NCI-H2171 (cell line): ENCODE measurements around the gene GPR160.

Source experiments
- DNase-seq: peaks from one replicate; lab custom pipeline; 2025; lab: John Stamatoyannopoulos, UW

GPR160 gene

DNA sequence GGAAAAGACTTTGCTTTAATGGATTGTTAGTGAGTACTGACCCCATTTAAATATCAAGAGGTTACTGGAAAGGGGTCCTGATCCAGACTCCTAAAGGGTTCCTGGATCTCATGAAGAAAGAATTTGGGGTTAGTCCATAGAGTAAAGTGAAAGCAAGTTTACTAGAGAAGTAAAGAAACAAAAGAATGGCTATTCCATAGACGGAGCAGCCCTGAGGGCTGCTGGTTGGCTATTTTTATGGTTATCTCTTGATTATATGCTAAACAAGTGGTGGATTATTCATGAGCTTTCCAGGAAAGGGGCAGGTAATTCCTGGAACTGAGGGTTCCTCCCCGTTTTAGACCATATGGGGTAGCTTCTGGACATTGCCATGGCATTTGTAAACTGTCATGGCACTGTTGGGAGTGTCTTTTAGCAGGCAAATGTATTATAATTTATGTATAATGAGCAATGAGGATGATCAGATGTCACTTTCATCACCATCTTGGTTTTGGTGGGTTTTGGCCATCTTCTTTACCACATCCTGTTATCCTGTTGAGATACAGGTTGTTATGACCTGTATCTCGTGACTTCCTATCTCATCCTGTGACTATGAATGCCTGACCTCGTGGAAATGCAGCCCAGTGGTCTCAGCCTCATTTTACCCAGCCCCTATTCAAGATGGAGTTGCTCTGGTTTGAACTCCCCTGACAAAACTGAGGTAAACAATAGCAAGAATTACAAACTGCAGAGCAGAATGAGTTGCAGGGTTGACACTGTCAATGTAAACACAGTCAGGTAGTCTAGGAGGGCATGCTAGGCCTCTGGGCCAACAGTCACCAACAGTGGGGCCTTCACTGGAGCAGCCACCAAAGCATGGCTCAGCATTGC is 10.3 kb upstream of the GPR160 start:
- no peak for DNase-seq

DNA sequence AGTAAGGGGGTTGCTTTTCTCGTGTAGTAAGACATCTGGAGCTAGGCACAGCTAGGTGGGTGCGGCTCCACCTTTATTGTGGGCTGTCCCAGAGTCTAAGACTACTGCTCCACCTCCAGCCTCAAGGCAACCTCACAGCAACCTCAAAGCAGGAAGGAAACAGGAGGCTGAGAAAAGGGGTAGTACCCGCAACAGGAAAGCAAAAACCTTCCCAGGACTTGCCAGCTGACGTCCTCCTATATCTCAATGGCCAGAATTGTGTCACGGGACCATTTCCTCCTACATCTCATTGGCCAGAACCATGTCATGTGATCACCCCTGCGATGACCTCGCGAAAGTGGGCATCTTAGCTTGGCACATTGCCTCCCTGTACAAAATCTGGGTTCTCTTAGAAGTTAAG is 4.3 kb upstream of the GPR160 start:
- no peak for DNase-seq

DNA sequence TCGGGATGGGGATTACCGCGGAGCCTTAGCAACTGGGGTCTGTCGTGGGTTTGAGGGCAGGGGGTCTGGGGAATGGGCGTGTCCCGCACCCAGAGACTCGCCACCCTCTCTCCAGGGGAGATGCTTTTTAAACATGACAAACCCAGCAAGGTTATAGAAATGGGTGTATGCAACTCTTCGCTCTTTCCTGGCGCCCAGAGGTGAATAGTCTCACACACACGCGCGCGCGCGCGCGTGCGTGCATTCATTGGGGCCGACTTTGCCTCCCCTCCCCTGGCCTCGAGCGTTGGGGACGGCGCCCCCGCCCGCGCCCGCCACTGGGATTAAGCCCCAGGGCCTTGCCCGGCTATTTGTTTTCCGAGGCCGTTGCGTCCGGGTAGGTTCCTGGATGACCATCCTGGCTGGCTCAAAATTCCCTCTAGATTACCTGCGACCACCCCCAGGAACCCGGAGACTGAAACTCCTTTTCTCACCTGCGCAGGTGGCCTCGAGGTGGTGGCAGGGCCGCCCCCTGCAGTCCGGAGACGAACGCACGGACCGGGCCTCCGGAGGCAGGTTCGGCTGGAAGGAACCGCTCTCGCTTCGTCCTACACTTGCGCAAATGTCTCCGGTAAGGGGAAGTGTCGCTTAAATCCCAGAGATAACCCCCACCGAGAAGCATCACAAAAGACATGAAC is 777 bp downstream of the GPR160 start:
- no peak for DNase-seq

DNA sequence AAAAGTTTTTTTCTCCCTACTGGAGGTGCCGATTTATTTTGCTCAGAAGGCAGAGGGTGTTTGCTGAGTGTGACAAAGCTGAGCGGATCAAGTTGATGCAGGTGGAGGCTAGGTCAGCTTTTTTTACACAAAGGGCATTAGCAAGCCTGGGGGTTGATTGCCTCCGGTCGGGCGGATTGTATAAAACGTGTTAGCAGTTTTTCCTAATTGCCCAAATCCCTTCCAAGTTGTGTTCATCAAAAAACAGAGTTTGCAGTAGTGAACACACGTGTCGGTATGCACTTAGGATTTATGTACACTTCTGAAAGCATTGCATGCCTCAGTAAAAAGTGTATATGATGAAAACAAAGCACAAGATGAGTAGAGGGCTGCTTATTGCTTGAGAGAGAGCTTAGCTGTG is 2.6 kb downstream of the GPR160 start:
- no peak for DNase-seq

DNA sequence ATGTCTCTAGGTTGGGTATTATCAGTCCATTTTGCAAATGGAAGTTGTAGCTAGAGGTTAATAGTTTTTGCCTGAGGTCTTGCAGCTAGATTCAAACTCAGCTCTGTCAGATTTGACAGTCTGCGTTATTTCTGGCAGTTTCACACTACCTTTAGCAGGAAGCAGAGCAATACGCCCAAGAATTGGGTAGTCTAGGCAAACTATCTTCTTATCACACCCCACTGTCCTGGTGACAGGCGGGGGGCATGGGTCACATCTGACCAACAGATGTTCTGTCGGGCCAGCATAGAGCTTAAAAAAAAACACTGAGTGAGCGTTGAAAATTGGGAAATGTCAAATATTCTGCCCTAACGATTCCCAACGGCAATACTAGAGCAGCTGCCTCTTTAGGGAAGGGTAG is 5.7 kb downstream of the GPR160 start:
- no peak for DNase-seq

DNA sequence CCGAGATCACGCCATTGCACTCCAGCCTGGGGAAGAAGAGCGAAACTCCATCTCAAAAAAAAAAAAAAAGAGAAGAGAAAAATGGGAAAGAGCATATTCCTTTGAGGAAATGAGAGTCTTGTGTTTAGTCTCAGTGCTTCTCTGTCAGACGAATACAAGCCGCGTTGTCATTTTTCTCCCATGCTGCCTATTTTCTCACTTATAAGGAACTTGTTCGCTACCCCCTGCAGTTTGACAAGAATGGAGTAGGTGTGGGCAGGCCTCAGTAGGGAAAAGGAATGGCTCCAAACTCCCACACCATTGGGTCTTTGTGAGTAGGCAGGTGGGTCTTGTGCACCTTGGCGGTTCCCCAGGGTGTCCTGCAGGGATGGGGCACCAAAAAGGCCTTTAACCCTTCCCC is 6.5 kb downstream of the GPR160 start:
- no peak for DNase-seq

DNA sequence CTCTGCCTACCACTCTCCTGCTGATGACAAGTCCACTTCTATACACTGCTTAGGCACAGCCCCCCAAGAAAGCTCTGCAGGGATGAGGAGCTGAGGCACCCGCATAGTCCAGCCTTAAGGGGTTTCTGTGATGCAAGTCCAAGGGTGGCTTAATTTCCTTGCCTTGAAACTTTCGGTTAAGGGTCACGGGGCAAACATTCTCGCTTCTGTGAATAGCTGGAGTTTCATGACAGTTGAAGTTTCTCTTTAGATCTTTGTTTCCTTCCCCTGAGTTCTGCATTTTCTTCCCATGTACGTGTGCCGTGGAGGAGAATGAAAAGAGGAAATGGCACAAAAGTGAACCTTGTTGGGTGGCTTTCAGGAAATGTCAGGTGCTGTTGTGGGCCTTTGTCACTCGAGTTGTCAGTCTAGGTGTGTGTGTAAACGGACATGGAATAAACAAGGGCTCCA is 7.0 kb downstream of the GPR160 start:
- no peak for DNase-seq

DNA sequence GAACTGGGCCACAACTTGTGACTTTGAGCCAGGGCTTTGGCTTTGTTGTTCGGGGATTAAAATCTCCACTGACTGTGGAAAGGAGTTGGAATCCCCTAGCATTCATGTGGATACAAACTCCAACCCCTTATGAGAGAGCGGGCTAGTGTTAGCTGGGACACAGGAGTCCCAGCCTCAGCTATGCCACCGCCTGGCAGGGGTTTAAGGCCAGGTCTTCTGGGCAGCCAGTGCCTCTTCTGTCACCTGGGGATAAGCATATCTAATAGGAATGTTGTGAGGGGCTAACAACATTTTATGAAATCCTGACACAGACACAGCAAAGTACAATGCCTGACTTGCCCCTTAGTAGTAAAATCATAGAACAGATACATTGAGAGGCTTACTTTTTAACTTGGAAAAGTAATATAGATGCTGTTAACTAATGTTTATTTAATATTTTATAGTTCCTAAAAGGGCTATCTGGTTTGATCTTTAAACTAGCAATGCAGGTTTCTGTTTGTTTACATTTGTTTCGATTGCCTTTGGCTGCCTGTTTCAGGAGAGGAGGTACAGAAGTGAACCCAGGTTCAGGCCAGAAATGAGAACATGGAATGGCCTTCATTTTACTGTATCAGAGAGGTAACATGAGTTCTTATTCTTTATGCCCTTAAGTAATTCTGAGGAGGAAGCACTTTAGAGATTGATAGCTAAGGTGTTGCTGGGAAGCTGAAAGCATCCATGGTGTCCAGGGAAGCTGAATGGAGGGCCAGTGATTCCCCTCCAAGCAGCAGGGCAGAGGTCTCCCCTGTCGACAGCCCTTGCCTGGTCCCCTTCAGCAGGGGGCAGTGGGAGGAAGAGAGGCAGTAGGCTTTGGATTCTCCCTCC is 8.7 kb downstream of the GPR160 start:
- no peak for DNase-seq

DNA sequence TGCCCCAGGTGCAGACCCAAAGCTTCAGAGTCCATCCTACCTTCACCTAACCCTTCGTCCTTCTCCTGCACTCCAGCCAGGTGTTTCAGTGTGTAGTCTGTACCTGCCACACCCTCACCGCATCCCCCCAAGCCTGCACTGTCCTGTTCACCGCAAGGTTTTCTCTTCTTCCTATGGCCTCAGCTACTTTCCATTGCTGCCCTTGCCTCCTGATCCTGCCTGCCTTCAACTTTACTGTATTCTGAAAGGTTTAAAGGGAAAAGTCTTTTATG is 9.3 kb downstream of the GPR160 start:
- no peak for DNase-seq

DNA sequence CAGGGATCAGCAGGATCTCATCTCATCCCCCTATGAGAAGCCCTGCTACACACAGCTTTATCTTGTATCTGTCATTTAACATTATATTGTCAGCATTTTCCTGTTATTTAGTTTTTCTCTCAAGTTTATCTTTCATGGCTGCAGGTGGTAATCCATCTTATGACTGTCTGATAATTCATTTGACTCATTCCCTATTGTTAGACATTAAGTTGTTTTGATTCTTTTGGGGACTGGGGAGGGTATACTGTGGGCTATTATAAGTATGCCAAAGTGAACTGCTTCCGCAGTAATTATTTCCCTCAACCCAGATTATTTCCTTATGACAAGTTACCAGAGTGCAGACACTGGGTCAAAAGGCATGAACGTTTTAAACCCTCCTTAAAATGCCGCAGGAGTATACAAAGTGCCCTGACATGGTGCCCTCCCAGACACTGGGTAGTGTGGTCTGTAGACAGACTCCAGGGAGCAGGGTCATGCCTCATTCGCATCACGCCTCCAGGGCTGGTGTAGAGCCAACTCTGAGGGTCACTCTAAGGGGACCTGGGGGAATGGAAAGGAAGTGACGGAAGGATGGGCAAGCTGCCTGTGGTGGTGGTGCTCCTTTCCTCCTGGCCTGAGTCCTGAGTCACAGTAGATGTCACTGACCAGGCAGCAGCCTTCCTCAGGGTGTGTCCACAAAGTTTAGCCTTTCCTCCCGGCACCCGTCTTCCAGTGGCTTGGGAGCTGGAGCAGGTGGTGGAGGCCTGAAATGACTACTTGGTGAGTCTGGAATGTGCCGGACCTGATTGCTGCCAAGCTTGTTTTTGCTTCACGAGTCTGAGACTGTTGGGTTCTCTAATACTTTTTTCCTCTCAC is 11.6 kb downstream of the GPR160 start:
- DNase-seq, result no peak

DNA sequence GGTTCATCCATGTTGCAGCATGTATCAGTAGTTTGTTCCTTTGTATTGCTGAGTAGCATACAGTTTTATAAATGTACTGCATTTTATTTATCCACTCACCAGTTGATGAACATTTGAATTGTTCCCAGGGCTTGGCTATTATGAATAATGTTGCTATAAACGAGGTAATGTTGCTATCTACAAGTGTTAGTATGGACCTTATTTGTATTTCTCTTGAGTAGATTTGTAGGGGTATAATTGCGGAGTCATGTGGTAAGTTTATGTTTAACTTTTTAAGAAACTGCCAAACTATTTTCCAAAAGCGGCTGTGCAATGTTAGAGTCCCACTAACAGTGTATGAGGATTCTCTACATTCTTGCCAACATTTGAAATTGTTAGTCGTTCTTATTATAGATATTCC is 13.0 kb downstream of the GPR160 start:
- DNase-seq, result no peak

DNA sequence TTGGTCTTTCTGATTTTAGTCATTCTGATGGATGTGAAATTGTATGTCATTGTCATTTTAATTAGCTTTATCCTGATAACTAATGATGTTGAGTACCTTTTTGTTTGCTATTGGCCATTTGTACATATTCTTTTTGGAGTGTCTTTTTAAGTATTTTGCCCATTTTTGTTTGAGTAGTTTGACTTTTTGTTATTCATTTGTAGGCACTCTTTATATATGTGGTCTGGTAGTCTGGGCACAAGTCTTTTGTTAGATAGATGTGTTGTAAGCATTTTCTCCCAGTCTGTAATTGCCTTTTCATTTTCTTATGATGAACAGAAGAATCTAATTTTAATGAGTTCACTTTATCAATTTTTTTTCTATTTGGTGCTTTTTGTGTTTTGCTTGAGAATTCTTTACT is 14.6 kb downstream of the GPR160 start:
- no peak for DNase-seq

DNA sequence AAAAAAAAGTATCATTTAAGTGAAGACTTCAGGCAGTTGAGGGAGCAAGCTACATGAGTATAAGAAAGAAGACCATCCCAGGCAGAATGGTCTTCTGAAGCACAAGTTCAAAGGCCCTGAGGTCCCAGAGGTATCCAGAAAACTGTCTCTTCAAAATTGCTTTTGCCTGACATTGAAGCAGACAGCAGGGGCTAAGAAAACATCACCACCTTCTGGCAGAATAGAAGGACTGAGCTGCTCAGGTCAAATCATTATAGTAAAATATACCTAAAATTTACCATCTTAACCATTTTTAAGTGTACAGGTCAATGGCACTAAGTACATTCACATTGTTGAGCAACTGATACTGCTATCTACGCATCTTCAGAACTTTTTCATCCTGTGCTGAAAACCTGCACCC is 16.4 kb downstream of the GPR160 start:
- no peak for DNase-seq

DNA sequence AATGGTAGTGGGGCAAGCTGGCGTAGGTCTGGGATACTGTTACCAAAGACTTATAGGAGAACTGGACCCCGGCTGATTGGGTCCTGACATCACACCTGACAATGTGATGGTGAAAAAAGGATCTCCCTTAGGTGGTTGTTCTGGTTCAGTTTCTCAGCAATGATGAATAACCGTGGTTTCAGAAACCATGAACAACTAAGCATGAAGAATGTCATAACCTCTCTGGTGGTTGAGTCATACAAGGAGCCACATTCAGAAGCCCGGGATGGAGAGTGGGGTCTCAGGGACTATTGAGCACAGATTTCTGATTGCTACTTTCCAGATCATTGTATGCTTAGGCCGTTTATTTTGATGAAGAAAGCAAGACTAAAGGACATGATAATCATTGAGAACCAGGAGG is 17.4 kb downstream of the GPR160 start:
- DNase-seq, result no peak

DNA sequence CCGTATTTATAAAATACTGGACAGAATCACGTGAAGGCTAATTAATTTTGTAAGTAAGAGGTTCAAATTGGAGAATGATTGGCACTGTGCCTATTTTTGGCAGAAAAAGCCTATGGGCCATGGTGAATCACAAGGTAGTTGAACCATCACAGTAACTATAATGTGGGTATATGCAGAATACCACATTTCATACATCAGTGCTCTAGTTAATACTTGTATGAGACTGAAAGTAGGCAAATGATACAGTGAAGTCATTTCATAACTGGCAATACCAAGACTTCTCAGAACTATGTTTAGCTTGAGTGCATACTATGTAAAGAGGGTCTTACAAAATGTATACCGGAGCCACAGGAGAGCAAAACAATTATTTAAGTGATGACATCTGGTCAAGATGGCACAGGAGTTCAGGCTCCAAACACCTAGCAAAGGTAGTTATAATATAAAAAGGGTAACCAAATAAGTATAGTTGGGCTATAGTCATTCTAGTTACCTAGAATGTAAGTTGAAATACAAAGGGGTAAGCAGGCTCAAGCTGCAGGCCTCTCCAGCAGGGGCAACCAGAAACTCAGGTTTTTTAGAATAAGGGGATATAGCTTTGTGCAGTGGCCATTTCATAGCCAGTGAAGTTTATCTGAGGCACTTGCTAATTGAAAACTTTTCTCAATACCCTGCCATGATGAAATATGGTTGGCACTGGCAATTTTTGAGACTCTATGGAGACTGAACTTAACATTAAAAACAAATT is 19.1 kb downstream of the GPR160 start:
- no peak for DNase-seq

DNA sequence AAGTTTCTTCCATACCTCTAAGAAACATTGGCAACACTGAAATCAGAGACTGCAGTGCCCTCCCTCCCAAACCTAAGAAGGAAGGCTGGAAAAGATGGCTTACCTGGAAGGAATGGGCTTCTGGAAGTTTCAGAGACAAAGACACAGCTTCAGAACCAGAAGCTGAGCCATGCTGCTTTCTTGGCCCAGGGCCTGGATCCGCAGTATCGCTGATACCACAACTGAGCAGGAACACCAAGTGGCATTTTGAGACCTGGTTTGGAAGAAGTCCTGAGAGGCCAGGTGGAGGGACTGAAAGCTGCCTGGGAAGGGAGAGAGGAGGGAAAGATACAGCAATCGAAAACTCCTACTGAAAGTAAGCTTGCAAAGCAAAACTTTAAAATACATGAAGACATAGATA is 19.8 kb downstream of the GPR160 start:
- DNase-seq, result no peak

DNA sequence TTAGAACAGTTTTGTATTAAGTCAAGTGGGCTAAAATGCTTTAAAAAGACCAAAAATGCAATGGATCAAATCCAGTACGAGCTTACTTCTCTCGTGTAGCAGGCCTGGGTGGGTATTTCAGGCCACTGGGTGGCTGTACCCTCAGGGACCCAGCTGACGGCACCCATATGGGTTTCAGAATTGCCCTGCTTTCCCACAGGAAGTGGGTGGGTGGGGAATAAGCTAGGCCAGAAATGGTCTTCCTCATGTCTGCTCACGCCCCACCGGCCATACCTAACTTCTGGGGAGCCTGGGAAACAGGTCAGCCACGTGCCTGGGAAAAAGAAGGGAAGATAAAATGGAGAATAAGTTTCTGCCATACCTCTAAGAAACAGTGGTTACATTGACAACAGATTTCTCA is 20.3 kb downstream of the GPR160 start:
- no peak for DNase-seq

DNA sequence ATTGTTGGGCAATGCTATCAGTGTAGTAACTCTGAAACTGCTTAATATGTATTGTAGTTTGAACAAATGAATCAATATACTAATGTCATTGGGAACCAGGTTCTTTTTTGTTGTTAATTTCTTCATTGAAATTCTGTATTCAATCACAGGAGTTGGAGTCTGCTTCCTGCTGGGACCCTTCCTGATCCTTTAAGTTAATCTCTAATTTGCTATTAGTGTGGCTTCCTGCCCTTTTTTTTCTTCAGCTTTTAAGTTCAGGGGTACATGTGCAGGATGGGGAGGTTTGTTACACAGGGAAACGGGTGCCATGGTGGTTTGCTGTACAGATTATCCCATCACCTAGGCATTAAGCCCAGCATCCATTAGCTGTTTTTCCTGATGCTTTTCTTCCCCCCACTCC is 21.7 kb downstream of the GPR160 start:
- no peak for DNase-seq

DNA sequence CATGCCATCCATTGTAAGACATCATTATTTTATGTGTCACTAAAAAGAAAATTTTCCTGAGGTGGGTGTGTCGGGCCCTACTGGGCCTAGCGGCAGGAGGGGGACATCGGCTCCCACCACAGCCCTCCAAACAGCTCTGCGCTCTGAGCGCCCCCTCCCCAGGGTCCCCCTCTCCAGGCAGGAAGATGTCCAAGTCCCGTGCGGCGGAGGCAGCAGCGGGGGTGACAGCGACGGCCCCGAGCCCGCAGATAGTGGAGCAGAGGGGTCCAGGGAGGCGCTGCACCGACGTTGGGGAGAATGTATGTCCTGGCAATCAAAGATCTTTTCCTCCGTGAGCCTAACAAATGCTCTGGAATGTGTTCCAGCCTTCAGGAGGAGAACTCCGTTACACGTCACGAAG is 24.3 kb downstream of the GPR160 start:
- DNase-seq, result no peak

DNA sequence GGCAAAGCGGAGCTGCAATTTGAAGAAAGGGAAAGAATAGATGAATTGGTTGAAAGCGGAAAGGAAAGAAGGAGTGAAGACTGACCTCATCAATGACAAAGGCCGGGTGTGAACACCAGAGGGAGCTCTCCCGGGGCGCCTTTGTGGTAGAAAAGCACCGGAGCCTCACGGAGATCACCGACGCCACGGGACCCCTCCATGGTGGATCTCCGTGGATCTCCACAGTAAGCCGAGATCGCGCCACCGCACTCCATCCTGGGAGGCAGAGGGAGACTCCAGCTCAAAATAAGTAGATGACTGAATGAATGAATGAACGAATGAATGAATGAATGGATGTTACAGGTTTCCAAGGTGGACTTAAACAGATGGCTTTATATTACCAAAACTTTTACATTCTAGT is 25.0 kb downstream of the GPR160 start:
- DNase-seq, result no peak

DNA sequence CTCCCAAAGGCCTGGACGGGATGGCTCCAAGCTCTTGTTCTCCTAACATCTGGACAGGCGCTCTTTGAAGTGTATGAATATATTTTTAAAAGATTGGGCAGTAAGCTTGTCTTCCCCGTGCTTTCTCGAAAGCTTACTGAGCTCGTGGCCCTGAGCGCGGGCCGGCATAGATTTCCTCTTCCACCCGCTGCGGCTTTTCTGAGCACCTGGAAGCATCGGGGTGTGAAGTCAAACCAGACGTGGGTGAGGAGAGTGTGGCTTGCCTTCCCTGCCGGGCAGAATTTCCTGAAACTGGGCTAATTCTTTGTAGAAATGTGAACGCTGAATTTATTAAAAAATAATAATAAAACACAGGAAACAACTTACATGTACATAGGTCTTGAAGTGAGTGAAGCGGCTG is 25.9 kb downstream of the GPR160 start:
- DNase-seq, result no peak
